Measurements from ENCODE around the gene COX20. TPM values are rescaled to one million over a fixed set of nuclear protein-coding genes. Genes with fewer than 3 reads are reported as not detected.

The COX20 gene
- total and polyA plus RNA-seq, 10 of the 15 experiments (the other 5 are each of a cell fraction or from before 2014, with no cell fraction given) = 22.8 to 112 (median 52.7) TPM

- no peak for TF ChIP-seq PRDM15 (CRISPR knock-in tag; IDR thresholded peaks at IDR 0.05)
- TF ChIP-seq CBX3 (IDR thresholded peaks at IDR 0.05; ENCODE audit: borderline replicate concordance, low read depth) = no peak
- TF ChIP-seq BCL3 (IDR thresholded peaks at IDR 0.05; ENCODE audit: borderline replicate concordance, insufficient read depth, low read depth, low read length, poor library complexity, severe bottlenecking) = peak; percentile 5
- TF ChIP-seq CREM (IDR thresholded peaks at IDR 0.05; ENCODE audit: low read depth) = no peak
- no peak for TF ChIP-seq USF1 (IDR thresholded peaks at IDR 0.05; ENCODE audit: borderline replicate concordance, extremely low read length, insufficient read depth, low read depth, low read length)
- TF ChIP-seq ZNF24 (IDR thresholded peaks at IDR 0.05) = no peak
- TF ChIP-seq ZBED1 (IDR thresholded peaks at IDR 0.05; ENCODE audit: borderline replicate concordance) = no peak
- no peak for TF ChIP-seq STAT1 (conservative IDR thresholded peaks at IDR 0.05)
- TF ChIP-seq SMARCA5 (IDR thresholded peaks at IDR 0.05) = no peak
- TF ChIP-seq RUNX3 (IDR thresholded peaks at IDR 0.05; ENCODE audit: low read length) = no peak
Measured at GRCh38 chr1:244837597-244838258, 2.3 kb downstream of the COX20 start (continued).
